Inflammatory macrophage (primary cell): ENCODE results near the gene PPFIA4.
"Not testable (repeated sequence)": the region's sequence is repeated elsewhere in the genome, so short reads cannot be mapped to it uniquely, and the experiment has no call there.

Experiments
- DNase-seq, 2 donors: peaks; one replicate each; pipeline ENCODE4 v3.0.0-alpha.2; 2020 to 2022

PPFIA4 gene

GRCh38 chr1:203017692-203018091 lies 8.6 kb upstream of the PPFIA4 start:
- DNase-seq, result no peak

- DNase-seq, result not testable (repeated sequence)
Observed at GRCh38 chr1:203022855-203023254, 3.4 kb upstream of the PPFIA4 start.

GRCh38 chr1:203025686-203026030 lies 633 bp upstream of the PPFIA4 start:
- DNase-seq, result no peak

- DNase-seq, result no peak
Observed at GRCh38 chr1:203026666-203027663, 674 bp downstream of the PPFIA4 start.

- DNase-seq, result no peak
Observed at GRCh38 chr1:203028067-203028783, 1.9 kb downstream of the PPFIA4 start.

- no peak for DNase-seq
Observed at GRCh38 chr1:203028784-203029553, 2.7 kb downstream of the PPFIA4 start.

GRCh38 chr1:203031467-203031866 lies 5.2 kb downstream of the PPFIA4 start:
- DNase-seq, result peak in 1 of 2 donors; percentile 12

- no peak for DNase-seq
Observed at GRCh38 chr1:203033287-203033686, 7.0 kb downstream of the PPFIA4 start.

- no peak for DNase-seq
Observed at GRCh38 chr1:203033917-203034316, 7.6 kb downstream of the PPFIA4 start.

GRCh38 chr1:203034422-203035110 lies 8.3 kb downstream of the PPFIA4 start:
- no peak for DNase-seq

GRCh38 chr1:203035111-203036000 lies 9.1 kb downstream of the PPFIA4 start:
- no peak for DNase-seq

GRCh38 chr1:203036135-203036534 lies 9.8 kb downstream of the PPFIA4 start:
- DNase-seq, result no peak

- DNase-seq, result no peak
Observed at GRCh38 chr1:203036537-203036936, 10.2 kb downstream of the PPFIA4 start.

GRCh38 chr1:203037509-203038190 lies 11.4 kb downstream of the PPFIA4 start:
- DNase-seq, result no peak

GRCh38 chr1:203038217-203038741 lies 12.0 kb downstream of the PPFIA4 start:
- DNase-seq, result peak; percentile 62 to 83

GRCh38 chr1:203038891-203039608 lies 12.8 kb downstream of the PPFIA4 start:
- peak; percentile 70 to 80 for DNase-seq

- DNase-seq, result peak; percentile 30 to 59
Observed at GRCh38 chr1:203039609-203040512, 13.6 kb downstream of the PPFIA4 start.

GRCh38 chr1:203040513-203041275 lies 14.4 kb downstream of the PPFIA4 start:
- no peak for DNase-seq
